ENCODE results near the gene ISG20L2. TPM values are rescaled to one million over a fixed set of nuclear protein-coding genes. Genes with fewer than 3 reads are reported as not detected.

Gene ISG20L2
- total RNA-seq, 1 donor from 2014 or later: 47.0 TPM

DNA sequence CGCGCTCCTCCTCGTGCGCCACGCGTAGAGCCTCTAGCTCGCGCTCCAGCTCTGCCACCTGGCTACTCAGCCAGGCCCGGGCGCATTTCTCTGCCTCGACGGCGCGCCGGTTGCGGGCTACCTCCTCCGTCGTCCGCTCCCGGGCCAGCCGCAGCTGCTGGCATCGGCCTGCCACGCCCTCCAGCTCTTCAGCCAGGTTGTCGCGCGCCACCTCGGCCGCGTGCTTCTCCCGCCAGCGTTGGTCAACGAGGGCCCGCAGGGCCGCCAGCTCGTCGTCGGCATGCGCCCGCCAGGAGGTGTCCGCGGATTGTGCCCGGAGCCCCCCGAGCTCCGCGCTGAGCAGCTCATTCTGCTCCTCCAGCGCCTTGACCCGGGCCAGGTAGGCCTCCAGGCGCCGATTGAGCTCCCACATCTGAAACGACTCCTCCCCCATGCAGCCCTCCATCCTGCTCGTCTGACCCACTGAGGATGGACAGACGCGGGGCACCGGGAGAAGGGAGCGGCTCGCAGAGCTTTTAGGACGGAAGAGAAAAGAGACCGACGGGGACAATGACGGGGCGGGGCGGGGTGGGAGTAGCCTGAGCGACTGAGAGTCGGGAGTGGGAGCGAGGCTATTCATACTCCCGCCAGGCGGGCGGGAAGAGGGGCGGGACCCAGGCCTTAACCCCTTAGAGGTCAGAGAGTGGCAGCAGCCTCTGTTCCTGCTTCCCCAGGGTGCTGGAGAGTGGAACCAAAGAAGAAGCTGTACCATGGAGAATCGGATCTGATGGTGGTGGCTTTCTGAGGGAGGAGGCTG is 51.5 kb downstream of the ISG20L2 start, which contains the start of gene NES:
TSS of gene NES (minus strand) at position 588 of the 796 bp plus-strand sequence. CDS start at position 445, 143 bp downstream.
- peaks cover 17% of the 10 kb centered on the region for H3K36me3 Mint-ChIP-seq (ENCODE audit: low read depth)
- H3K4me1 Mint-ChIP-seq: peaks cover 53% of the 10 kb centered on the region
- TF ChIP-seq, protein P1, sequence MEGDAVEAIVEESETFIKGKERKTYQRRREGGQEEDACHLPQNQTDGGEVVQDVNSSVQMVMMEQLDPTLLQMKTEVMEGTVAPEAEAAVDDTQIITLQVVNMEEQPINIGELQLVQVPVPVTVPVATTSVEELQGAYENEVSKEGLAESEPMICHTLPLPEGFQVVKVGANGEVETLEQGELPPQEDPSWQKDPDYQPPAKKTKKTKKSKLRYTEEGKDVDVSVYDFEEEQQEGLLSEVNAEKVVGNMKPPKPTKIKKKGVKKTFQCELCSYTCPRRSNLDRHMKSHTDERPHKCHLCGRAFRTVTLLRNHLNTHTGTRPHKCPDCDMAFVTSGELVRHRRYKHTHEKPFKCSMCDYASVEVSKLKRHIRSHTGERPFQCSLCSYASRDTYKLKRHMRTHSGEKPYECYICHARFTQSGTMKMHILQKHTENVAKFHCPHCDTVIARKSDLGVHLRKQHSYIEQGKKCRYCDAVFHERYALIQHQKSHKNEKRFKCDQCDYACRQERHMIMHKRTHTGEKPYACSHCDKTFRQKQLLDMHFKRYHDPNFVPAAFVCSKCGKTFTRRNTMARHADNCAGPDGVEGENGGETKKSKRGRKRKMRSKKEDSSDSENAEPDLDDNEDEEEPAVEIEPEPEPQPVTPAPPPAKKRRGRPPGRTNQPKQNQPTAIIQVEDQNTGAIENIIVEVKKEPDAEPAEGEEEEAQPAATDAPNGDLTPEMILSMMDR (conservative IDR thresholded peaks at IDR 0.05): no peak
- H3K4me3 Mint-ChIP-seq: peak within 1 kb of the TSS; percentile 93
- no peaks in the 10 kb centered on the region for H3K9me3 Mint-ChIP-seq
- H3K27me3 Mint-ChIP-seq (ENCODE audit: low read depth): peaks cover 18% of the 10 kb centered on the region
- peak; percentile 81 for DNase-seq (ENCODE audit: low read depth, low spot score)
- H3K27ac Mint-ChIP-seq (ENCODE audit: unreplicated experiment): peak within 1 kb of the TSS; percentile 97

DNA sequence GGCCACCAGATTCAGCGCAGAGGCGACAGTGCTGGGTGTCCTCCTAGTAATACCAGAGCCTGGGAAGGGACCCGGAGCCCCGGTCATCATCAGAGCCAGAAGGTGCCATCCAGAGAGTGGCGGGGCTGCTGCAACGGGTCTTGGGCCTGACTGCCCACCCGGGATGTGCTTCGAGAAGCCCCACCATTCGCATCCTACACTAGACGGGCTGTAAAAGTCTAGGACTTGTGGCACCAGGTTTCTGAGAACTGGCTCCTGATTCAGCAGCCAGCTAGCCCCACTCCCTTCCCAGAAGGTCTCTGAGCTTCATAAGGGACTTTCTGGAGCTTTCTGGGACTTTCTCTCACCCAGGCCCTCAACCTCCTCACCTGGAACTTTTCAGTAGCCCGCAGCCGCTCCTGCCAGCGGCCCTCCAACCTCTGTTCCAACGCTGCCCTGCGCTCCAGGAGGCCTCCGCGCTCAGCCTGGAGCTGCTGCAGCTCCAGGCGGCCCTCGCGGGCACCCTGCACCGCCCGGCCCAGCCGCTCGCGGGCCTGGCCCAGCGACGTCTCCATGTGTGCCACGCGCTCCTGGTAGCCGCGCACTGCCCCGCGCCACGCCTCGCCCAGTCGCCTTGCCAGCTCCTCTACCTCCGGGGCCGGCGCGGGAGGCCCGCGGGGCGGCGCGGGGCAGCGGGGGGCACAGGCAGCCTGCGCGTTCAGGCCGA is 52.3 kb downstream of the ISG20L2 start:
- peak overlapping the region; percentile 96 for H3K27ac Mint-ChIP-seq (ENCODE audit: unreplicated experiment)
- peaks cover 18% of the 10 kb centered on the region for H3K27me3 Mint-ChIP-seq (ENCODE audit: low read depth)
- DNase-seq (ENCODE audit: low read depth, low spot score): no peak
- peaks cover 60% of the 10 kb centered on the region for H3K4me1 Mint-ChIP-seq
- no peaks in the 10 kb centered on the region for H3K9me3 Mint-ChIP-seq
- H3K4me3 Mint-ChIP-seq: peak overlapping the region; percentile 93
- H3K36me3 Mint-ChIP-seq (ENCODE audit: low read depth): peaks cover 25% of the 10 kb centered on the region
- TF ChIP-seq, protein P1 (conservative IDR thresholded peaks at IDR 0.05): no peak

DNA sequence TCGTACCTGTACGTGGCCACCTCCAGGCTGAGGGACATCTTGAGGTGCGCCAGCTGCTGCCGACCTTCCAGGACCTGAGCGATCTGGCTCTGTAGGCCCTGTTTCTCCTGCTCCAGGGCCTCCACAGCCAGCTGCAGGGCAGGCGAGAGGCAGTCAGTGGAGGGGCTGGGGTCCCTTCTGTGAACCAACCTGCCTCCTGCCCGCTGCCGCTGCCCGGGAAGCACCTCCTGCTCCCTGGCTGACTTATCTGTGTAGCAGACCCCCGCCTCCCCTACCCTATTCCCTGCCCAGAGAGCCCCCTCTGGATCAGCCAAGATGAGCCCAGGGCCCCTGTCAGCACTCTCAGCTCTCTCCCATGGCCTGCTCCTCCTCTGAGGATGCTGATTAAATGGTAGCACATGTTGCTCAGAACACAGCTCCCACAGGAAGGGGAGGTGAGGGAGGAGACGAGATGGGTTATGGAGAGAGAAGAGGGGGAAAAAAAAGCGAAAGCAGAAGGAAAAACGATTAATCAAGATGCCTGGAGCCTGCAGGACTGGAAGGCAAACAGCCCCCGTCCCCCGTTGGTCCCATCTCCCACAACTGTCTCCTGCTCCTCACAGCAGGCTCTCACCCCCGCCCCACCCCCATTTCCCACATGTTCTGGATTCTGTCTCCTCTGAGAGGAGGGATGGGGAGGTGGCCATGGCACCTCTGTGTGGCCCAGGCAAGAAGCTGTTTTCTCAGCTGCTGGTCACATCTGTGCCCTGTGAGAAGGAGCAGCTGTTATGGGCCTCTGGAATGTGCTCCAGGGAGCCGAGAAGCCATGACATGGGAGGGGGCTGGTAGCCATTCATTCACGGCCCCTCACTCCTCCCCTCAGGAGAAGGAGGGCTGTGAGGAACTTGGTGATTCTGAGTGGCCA is 53.1 kb downstream of the ISG20L2 start:
- Mint-ChIP-seq H3K4me3 (peak overlapping the region; percentile 93), H3K27me3 (ENCODE audit: low read depth) (peaks cover 18% of the 10 kb centered on the region), H3K9me3 (no peaks in the 10 kb centered on the region), H3K27ac (ENCODE audit: unreplicated experiment) (peak overlapping the region; percentile 96), H3K36me3 (ENCODE audit: low read depth) (peaks cover 28% of the 10 kb centered on the region), H3K4me1 (peaks cover 64% of the 10 kb centered on the region)
- no peak for DNase-seq (ENCODE audit: low read depth, low spot score)
- TF ChIP-seq, protein P1 (conservative IDR thresholded peaks at IDR 0.05): no peak

DNA sequence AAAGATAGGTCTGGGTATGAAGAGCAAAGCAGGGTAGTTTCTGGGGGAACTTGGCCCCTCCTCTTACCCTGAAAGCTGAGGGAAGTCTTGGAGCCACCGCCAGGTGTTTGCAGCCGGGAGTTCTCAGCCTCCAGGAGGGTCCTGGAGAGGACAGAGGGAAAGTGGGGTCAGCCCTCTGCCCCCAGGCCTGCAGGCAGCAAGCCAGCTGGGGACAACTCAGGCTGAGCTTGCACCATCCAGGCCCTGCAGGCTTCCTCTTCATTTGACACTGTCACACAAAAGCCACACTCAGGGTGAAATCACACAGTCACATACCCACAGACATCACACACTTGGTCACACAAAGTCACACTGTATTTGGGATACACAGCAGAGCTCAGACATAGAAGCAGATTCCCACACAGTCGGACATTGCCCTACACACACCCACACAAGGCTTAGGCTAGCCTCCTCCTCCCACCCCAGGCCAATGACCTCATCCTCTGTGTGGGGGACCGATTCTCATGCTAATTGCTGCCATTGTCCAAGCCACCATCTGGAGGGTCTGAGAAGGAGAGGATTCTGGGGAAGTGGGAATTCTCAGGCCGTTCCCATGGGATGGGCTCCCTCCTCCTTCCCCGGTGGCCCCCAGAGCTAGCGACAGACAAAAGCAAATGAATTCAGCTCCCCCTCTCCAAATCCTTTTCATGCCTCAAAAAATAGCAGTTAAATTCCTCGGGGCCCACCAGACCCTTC is 55.0 kb downstream of the ISG20L2 start:
- peaks cover 26% of the 10 kb centered on the region for H3K27me3 Mint-ChIP-seq (ENCODE audit: low read depth)
- peak; percentile 67 for DNase-seq (ENCODE audit: low read depth, low spot score)

More for the DNA sequence above, 55.0 kb downstream of the ISG20L2 start:
- Mint-ChIP-seq H3K36me3 (ENCODE audit: low read depth) (peaks cover 28% of the 10 kb centered on the region), H3K4me1 (peaks cover 79% of the 10 kb centered on the region), H3K4me3 (peak overlapping the region; percentile 93), H3K27ac (ENCODE audit: unreplicated experiment) (peak overlapping the region; percentile 99), H3K9me3 (no peaks in the 10 kb centered on the region)
- TF ChIP-seq, protein P1 (conservative IDR thresholded peaks at IDR 0.05): no peak

Other genes with a start within 250 kb of the ISG20L2 start
- 12.2 and 17.3 TPM in 2 replicates for gene MEF2D, start 228.0 kb downstream of the ISG20L2 start, total RNA-seq
- 43.1 and 43.5 TPM in 2 replicates for gene IQGAP3, start 156.2 kb downstream of the ISG20L2 start, total RNA-seq
- not detected in 2 replicates for gene TTC24, start 149.0 kb downstream of the ISG20L2 start, total RNA-seq
- 76.5 and 80.6 TPM in 2 replicates for gene NAXE, start 137.0 kb downstream of the ISG20L2 start, total RNA-seq
- 40.6 and 41.2 TPM in 2 replicates for gene GPATCH4, start 127.3 kb downstream of the ISG20L2 start, total RNA-seq
- 0.70 and 0.91 TPM in 2 replicates for gene HAPLN2, start 109.4 kb downstream of the ISG20L2 start, total RNA-seq
- 2.4 and 3.1 TPM in 2 replicates for gene BCAN, start 86.6 kb downstream of the ISG20L2 start, total RNA-seq
- gene NES, start 51.4 kb downstream of the ISG20L2 start, total RNA-seq: 248 and 265 TPM in 2 replicates
- gene CRABP2, start 23.2 kb downstream of the ISG20L2 start, total RNA-seq: 606 and 647 TPM in 2 replicates
- 30.4 and 33.0 TPM in 2 replicates for gene METTL25B, start 297 bp downstream of the ISG20L2 start, total RNA-seq
- gene MRPL24, start 12.3 kb upstream of the ISG20L2 start, total RNA-seq: 37.3 and 49.3 TPM in 2 replicates
- 294 and 304 TPM in 2 replicates for gene HDGF, start 22.9 kb upstream of the ISG20L2 start, total RNA-seq
- 99.8 and 102 TPM in 2 replicates for gene PRCC, start 38.8 kb upstream of the ISG20L2 start, total RNA-seq
- gene SH2D2A, start 88.1 kb upstream of the ISG20L2 start, total RNA-seq: 1.0 and 1.1 TPM in 2 replicates
- 0.07 TPM in 1 of 2 replicates, not detected in the other for gene INSRR, start 130.4 kb upstream of the ISG20L2 start, total RNA-seq
- 0.21 and 0.27 TPM in 2 replicates for gene NTRK1, start 132.1 kb upstream of the ISG20L2 start, total RNA-seq
- gene PEAR1, start 165.0 kb upstream of the ISG20L2 start, total RNA-seq: 6.8 and 6.9 TPM in 2 replicates
- gene LRRC71, start 191.9 kb upstream of the ISG20L2 start, total RNA-seq: not detected in 2 replicates